ENCODE results near the gene PLA1A. TPM values are rescaled to one million over a fixed set of nuclear protein-coding genes. Genes with fewer than 3 reads are reported as not detected.
A peak's percentile ranks its signal among the peaks of the same experiment; 100 is the strongest.

PLA1A gene
- total RNA-seq, 1 experiment from 2014 or later = not detected

GRCh38 chr3:119608405-119609000 is 10.8 kb downstream of the PLA1A start:
- no peak for DNase-seq (ENCODE audit: low read depth)

GRCh38 chr3:119609301-119609700 is 11.6 kb downstream of the PLA1A start:
- no peak for DNase-seq (ENCODE audit: low read depth)

GRCh38 chr3:119611664-119612063 is 14.0 kb downstream of the PLA1A start:
- DNase-seq (ENCODE audit: low read depth) = no peak

- DNase-seq (ENCODE audit: low read depth) = no peak
Measured at GRCh38 chr3:119613201-119613600, 15.5 kb downstream of the PLA1A start.

GRCh38 chr3:119613872-119614271 is 16.2 kb downstream of the PLA1A start:
- no peak for DNase-seq (ENCODE audit: low read depth)

GRCh38 chr3:119616056-119616455 is 18.4 kb downstream of the PLA1A start:
- no peak for DNase-seq (ENCODE audit: low read depth)

- DNase-seq (ENCODE audit: low read depth) = no peak
Measured at GRCh38 chr3:119619094-119619493, 21.4 kb downstream of the PLA1A start.

- DNase-seq (ENCODE audit: low read depth) = no peak
Measured at GRCh38 chr3:119620899-119621298, 23.2 kb downstream of the PLA1A start.

- DNase-seq (ENCODE audit: low read depth) = no peak
Measured at GRCh38 chr3:119624002-119624720, 26.5 kb downstream of the PLA1A start.

- DNase-seq (ENCODE audit: low read depth) = no peak
Measured at GRCh38 chr3:119625451-119626153, 27.9 kb downstream of the PLA1A start.

- no peak for DNase-seq (ENCODE audit: low read depth)
Measured at GRCh38 chr3:119626196-119626595, 28.5 kb downstream of the PLA1A start.

- no peak for DNase-seq (ENCODE audit: low read depth)
Measured at GRCh38 chr3:119627461-119627860, 29.8 kb downstream of the PLA1A start.

GRCh38 chr3:119628390-119628789 is 30.7 kb downstream of the PLA1A start:
- DNase-seq (ENCODE audit: low read depth) = no peak

GRCh38 chr3:119628816-119629445 is 31.2 kb downstream of the PLA1A start:
- DNase-seq (ENCODE audit: low read depth) = peak; percentile 35

GRCh38 chr3:119630128-119630879 is 32.6 kb downstream of the PLA1A start:
- DNase-seq (ENCODE audit: low read depth) = peak; percentile 37

- DNase-seq (ENCODE audit: low read depth) = no peak
Measured at GRCh38 chr3:119630880-119631329, 33.2 kb downstream of the PLA1A start.

GRCh38 chr3:119631516-119631915 is 33.8 kb downstream of the PLA1A start:
- no peak for DNase-seq (ENCODE audit: low read depth)

GRCh38 chr3:119632216-119632615 is 34.5 kb downstream of the PLA1A start:
- no peak for DNase-seq (ENCODE audit: low read depth)

GRCh38 chr3:119632829-119633228 is 35.1 kb downstream of the PLA1A start:
- no peak for DNase-seq (ENCODE audit: low read depth)

- no peak for DNase-seq (ENCODE audit: low read depth)
Measured at GRCh38 chr3:119635719-119636118, 38.0 kb downstream of the PLA1A start.

GRCh38 chr3:119636249-119636648 is 38.6 kb downstream of the PLA1A start:
- no peak for DNase-seq (ENCODE audit: low read depth)

Data from Daoy (cell line).